Activated CD4-positive, alpha-beta T cell treated with anti-CD3 and anti-CD28 coated beads, Interleukin-2, amount 50 U/mL, for 16 hours (primary cell): ENCODE results near the gene AGK.
"Not testable (repeated sequence)": the region's sequence is repeated elsewhere in the genome, so short reads cannot be mapped to it uniquely, and the experiment has no call there.

Experiments used
- DNase-seq: peaks from one replicate; pipeline ENCODE4 v3.0.0-alpha.2; 2020

Gene AGK

GRCh38 chr7:141590071-141590470 lies 38.9 kb downstream of the AGK start:
- DNase-seq: no peak

- peak; percentile 4 for DNase-seq
Measured at GRCh38 chr7:141590666-141591065, 39.5 kb downstream of the AGK start.

- peak; percentile 6 for DNase-seq
Measured at GRCh38 chr7:141593134-141593533, 41.9 kb downstream of the AGK start.

GRCh38 chr7:141597966-141598365 lies 46.8 kb downstream of the AGK start:
- no peak for DNase-seq

GRCh38 chr7:141598408-141598807 lies 47.2 kb downstream of the AGK start:
- DNase-seq: no peak

- no peak for DNase-seq
Measured at GRCh38 chr7:141600168-141601006, 49.2 kb downstream of the AGK start.

- no peak for DNase-seq
Measured at GRCh38 chr7:141609576-141609975, 58.4 kb downstream of the AGK start.

- DNase-seq: no peak
Measured at GRCh38 chr7:141610671-141611070, 59.5 kb downstream of the AGK start.

- DNase-seq: no peak
Measured at GRCh38 chr7:141612861-141613260, 61.7 kb downstream of the AGK start.

GRCh38 chr7:141617280-141617679 lies 66.1 kb downstream of the AGK start:
- DNase-seq: no peak

GRCh38 chr7:141619745-141620144 lies 68.5 kb downstream of the AGK start:
- no peak for DNase-seq

- no peak for DNase-seq
Measured at GRCh38 chr7:141624763-141625162, 73.6 kb downstream of the AGK start.

- no peak for DNase-seq
Measured at GRCh38 chr7:141630621-141631020, 79.4 kb downstream of the AGK start.

- no peak for DNase-seq
Measured at GRCh38 chr7:141631525-141631924, 80.3 kb downstream of the AGK start.

- DNase-seq: no peak
Measured at GRCh38 chr7:141634065-141634464, 82.9 kb downstream of the AGK start.

GRCh38 chr7:141636053-141636452 lies 84.8 kb downstream of the AGK start:
- DNase-seq: no peak

GRCh38 chr7:141640239-141640840 lies 89.1 kb downstream of the AGK start:
- no peak for DNase-seq

GRCh38 chr7:141641876-141642275 lies 90.7 kb downstream of the AGK start:
- no peak for DNase-seq

- DNase-seq: no peak
Measured at GRCh38 chr7:141645188-141645587, 94.0 kb downstream of the AGK start.

GRCh38 chr7:141646826-141647480 lies 95.7 kb downstream of the AGK start:
- DNase-seq: no peak

GRCh38 chr7:141647701-141648100 lies 96.5 kb downstream of the AGK start:
- not testable (repeated sequence) for DNase-seq

GRCh38 chr7:141648276-141649114 lies 97.3 kb downstream of the AGK start:
- DNase-seq: no peak
